ENCODE data around the gene OTUD7B.
A peak's percentile ranks its signal among the peaks of the same experiment; 100 is the strongest.
"Not testable (repeated sequence)": the region's sequence is repeated elsewhere in the genome, so short reads cannot be mapped to it uniquely, and the experiment has no call there.

OTUD7B gene

DNA sequence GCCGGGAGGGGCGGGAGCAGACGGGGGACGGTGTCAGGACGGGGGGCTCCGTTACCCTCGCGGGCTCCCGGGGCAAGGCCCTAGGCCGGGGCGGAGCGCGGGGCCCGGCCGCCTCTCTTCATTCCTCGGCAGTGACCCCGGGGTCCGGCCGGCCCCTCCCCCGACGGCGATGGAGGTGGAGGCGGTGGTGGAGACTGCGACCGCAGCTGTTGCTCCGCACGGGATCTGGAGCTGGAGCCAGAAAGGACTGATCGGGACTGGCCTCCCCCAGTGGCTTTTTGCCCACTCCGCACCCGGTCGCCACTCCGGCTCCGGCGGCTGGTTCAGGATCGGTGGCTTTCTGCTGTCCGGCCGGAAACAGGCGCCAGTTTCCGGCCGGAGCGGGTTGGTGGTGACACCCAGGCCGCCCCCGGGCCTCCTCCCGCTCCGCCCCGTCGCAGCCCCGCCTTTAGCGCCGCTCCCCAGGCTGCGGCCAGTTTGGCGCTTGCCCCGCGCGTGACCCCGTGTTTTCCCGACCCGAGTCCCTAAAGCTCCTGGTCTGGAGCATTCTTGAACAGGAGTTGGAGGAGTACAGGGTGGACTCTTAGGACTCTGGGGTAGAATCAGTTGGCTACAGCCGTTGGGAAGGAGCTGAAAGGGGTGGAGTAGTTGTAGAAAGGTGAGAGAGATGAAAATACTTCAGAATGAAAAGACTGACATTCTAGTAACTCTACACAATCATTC is at the start of gene OTUD7B:
Gene OTUD7B, minus strand, starts transcription at position 334 of the 723 bp plus-strand sequence. CDS start 33,216 bp downstream, outside the sequence.
- DNase-seq = peak; percentile 64 to 91

GRCh38 chr1:150060260-150060659 is 49.7 kb upstream of the OTUD7B start:
- no peak for DNase-seq

GRCh38 chr1:150056407-150056806 is 45.9 kb upstream of the OTUD7B start:
- DNase-seq = no peak

DNA sequence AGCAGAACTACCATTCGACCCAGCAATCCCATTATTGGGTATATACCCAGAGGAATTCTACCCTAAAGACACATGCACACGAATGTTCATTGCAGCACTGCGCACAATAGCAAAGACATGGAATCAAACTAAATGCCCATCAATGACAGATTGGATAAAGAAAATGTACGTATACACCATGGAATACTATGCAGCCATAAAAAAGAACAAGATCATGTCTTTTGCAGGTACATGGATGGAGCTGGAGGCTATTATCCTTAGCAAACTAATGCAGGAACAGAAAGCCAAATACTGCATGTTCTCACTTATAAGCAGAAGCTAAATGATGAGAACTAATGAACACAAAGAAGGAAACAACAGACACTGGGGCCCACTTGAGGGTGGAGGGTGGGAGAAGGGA is 45.0 kb upstream of the OTUD7B start:
- DNase-seq = not testable (repeated sequence)

- DNase-seq = no peak
Observed at GRCh38 chr1:150053926-150054325, 43.4 kb upstream of the OTUD7B start.

DNA sequence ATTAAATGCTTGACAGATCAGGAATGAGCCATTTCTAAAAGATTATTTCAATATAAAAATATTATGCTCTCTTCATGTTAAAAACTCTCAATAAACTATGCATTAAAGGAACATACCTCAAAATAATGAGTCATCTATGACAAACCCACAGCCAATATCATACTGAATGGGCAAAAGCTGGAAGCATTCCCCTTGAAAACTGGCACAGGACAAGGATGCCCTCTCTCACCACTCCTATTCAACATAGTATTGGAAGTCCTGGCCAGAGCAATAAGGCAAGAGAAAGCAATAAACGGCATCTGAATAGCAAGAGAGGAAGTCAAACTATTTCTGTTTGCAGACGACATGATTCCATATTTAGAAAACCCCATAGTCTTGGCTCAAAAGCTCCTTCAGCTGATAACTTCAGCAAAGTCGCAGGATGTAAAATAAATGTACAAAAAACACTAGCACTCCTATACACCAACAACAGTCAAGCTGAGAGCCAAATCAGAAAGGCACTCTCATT is 41.4 kb upstream of the OTUD7B start:
- not testable (repeated sequence) for DNase-seq

DNA sequence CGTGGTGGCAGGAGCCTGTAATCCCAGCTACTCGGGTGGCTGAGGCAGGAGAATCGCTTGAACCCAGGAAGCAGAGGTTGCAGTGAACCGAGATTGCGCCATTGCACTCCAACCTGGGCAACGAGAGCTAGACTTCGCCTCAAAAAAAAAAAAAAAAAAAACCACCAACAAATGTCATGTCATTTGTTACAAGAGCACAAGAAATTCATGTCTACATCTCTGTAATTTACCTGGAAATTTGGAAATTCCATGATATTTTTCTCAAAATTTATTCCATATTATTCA is 40.5 kb upstream of the OTUD7B start:
- DNase-seq = no peak

DNA sequence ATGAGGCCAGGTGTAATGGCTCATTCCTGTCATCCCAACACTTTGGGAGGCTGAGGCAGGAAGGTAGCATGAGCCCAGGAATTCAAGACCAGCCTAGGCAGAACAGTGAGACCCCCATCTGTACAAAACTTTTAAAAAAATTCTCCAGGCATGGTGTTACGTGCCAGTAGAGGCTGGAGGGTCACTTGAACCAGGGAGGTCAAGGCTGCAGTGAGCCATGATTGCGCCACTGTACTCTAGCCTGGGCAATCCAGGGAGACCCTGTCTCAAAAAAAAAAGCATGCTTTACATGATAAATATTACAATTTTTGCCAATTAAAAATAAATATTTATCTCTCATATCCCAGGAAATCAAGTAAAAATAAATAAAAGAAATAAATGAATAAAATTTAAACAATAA is 39.4 kb upstream of the OTUD7B start:
- no peak for DNase-seq

GRCh38 chr1:150034336-150034735 is 23.8 kb upstream of the OTUD7B start:
- no peak for DNase-seq

- no peak for DNase-seq
Observed at GRCh38 chr1:150028322-150028721, 17.8 kb upstream of the OTUD7B start.

- DNase-seq = no peak
Observed at GRCh38 chr1:150024156-150024555, 13.6 kb upstream of the OTUD7B start.

GRCh38 chr1:150022357-150022756 is 11.8 kb upstream of the OTUD7B start:
- no peak for DNase-seq

DNA sequence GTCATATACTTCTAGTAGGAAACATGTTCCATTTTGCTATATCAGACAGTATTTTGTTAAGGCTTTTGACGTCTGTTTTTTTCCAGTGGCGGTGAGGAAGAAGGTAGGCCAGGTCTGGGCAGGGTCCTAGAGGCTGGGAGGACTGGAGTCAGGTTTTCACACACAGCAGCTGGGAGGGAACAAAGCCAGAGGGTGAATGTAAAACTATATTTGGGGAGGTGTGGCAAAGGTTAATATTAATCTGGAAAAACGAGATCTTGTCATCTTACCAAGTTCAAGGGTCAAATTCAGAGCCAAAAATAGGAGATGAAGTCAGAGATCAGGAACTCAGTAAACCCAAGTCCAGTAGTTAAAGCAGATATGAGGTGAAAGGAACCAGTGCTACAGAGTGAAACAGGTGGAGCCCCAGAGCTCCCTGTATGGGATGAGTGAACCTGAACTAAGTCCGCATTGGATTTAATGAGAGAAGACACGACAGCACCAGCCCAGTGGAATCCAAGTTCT is 10.7 kb upstream of the OTUD7B start:
- DNase-seq = no peak

- DNase-seq = no peak
Observed at GRCh38 chr1:150020711-150021110, 10.2 kb upstream of the OTUD7B start.

DNA sequence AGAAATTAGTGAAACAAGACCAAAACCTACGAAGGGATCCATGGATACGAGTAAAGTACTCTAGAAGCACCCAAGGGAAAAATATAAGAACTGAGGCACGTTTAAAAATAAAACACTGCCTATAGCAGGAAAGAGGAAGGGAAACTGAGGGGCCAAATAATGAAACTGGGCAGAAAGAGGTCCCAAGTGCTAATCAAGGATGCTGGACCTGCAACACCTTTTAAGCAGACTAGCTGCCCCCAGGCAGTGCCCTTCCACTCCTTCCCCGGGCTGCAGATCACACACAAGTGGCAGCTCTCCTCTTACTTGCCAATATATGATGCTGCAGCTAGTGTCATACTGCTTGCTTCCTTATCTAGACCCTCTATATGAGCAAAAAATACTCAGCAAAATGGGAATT is 7.6 kb upstream of the OTUD7B start:
- no peak for DNase-seq

- no peak for DNase-seq
Observed at GRCh38 chr1:150017206-150017750, 6.8 kb upstream of the OTUD7B start.

DNA sequence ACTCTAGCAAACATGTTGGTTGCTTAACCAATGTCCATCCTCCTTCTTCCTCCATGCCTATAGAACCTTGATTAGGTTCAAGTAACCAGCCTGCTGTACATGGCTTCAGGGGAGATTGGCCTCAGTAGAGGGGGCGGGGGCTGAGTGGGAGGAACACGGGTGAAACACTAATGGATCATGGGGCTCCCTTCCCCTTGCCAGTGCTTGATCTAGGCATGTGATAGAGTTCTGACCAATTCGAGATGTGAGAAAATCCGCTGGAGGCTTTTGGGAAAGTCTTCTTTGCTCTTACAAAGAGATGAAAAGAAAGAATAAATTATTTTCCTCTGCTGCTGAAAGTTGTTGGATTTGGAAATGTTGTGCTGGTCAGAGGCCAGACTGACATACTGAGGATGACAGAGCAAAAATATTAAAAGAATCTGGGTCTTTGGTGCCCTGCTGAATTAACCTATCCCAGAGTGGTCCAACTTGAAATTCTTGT is 5.2 kb upstream of the OTUD7B start:
- no peak for DNase-seq

- DNase-seq = no peak
Observed at GRCh38 chr1:150012611-150013010, 2.1 kb upstream of the OTUD7B start.

DNA sequence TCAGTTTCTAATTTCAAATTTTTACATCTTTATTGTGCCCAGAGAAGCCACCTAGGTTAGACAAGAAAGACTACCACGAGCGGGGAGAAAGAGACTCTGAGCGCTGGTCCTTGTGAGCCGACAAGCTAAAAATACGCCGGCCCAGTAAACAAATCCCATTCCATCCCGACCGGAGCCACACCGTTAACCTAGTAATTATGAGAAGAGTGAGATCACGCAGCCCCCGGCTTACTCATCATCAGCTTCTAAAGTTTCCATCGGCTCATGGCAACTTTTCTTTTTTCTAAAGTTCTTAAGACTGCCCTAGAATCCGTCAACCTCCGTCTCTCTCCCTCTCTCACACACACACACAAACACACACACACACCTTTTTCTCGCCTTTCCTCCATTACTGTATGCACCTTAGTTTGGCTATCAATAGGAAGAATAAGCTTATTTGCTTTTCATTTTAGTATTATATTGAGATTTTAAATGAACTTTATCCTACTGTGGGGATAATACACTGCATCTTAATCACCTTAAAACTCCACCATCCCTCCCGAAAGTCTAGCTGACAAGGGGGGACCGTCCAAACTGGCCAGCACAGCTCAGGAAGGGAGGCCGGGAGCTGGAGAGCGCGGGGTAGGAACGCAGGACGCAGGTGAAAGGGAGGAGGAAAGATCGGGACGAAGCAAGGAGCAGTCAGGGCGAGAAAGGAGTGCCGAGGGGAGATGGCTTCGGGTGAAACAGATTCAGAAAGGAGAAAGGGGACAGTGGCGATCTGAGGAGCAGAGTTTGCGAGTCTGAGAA is 728 bp downstream of the OTUD7B start:
- DNase-seq = no peak

- DNase-seq = no peak
Observed at GRCh38 chr1:150008699-150009098, 1.8 kb downstream of the OTUD7B start.

- DNase-seq = no peak
Observed at GRCh38 chr1:150006881-150007421, 3.6 kb downstream of the OTUD7B start.

GRCh38 chr1:150005606-150006005 is 4.9 kb downstream of the OTUD7B start:
- peak in 1 of 2 experiments; percentile 9 for DNase-seq

DNA sequence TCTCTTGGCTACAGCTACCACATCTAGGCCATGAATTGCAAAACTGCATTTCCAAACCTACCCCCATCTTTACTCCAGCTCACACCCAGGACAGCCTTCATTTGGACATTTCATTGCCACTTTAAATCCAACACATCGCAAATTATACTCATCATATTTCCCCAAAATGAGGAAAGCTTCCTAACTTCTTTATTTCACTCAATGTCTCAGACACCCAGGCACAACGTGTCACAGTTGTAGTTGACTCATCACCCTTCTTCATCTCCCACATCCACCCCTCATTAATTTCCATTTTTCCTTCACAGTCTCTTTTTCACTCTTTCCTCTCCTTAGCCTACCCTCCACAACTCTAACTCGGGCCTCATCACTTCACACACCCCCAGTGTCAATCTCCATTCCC is 6.7 kb downstream of the OTUD7B start:
- DNase-seq = no peak
